Activated T-helper 2 cell treated with anti-CD3 and anti-CD28 coated beads, Interferon-gamma antibody, Interleukin-2, Interleukin-4, amounts not matched to agents 10 μg/mL and 5 μg/mL and 100 μg/mL, durations not matched to agents 14 hours and 24 hours and 36 hours (primary cell): ENCODE data around the gene SUN1. TPM values are rescaled to one million over a fixed set of nuclear protein-coding genes. Genes with fewer than 3 reads are reported as not detected.
A peak's percentile ranks its signal among the peaks of the same experiment; 100 is the strongest.

Source experiments
- DNase-seq: peaks from one replicate; pipeline ENCODE4 v3.0.0; 2021; ENCODE audit warnings: low spot score
- H3K27ac Mint-ChIP-seq: one replicate; pipeline ENCODE4 v1.8.0; 2021; ENCODE audit warnings: mixed read lengths
- H3K27me3 Mint-ChIP-seq: one replicate; pipeline ENCODE4 v1.8.0; 2021; ENCODE audit warnings: low read depth, mixed read lengths
- H3K36me3 Mint-ChIP-seq: one replicate; pipeline ENCODE4 v1.8.0; 2021; ENCODE audit warnings: low read depth, mixed read lengths
- H3K4me1 Mint-ChIP-seq: one replicate; pipeline ENCODE4 v1.8.0; 2021; ENCODE audit warnings: low read depth, mixed read lengths
- H3K4me3 Mint-ChIP-seq: one replicate; pipeline ENCODE4 v1.8.0; 2021; ENCODE audit warnings: low read depth, mild to moderate bottlenecking, moderate library complexity, mixed read lengths
- H3K9me3 Mint-ChIP-seq: one replicate; pipeline ENCODE4 v1.8.0; 2021; ENCODE audit warnings: mixed read lengths
- intact Hi-C: fragments of 100-400 bp; cut with micrococcal nuclease; formaldehyde crosslinking; loops from one replicate; pipeline ENCODE4 v1.15.1; 2023
- total RNA-seq: library from RNA; stranded (reverse); gene quantifications from 2 replicates; pipeline ENCODE4 v1.2.3, GENCODE V29; 2022

SUN1 gene
- total RNA-seq, 1 donor from 2014 or later: 87.7 TPM

DNA sequence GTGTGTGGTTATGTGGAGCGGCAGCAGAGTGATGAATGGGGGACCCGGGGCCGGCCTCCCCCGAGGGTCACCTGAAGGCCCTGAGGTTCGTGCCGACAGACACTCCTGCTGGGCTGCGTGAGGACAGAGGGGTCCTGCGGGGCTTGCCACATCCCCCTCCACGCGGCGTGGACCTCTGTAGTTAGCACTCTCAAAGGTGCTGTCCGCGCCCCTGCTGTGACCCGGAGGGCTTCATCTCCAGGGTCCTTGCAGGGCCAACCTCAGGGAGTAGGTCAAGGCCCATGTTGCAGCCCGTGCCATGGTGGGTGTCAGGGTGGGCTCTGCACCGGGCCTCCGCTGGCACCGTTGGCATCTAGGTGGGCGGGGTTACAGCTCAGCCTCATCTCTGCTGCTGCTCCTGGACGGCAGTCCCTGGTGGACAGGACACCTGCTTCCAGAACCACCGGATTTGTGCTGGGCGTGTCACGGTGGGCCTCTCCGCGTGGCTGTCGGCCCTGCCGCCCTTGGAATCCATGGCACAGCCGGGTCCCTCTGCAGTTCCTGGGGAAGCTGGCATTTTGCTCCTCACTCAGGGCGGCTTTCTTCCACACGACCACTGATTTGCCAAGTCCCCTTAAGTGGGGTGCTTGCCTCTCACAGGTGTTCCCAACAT lies 24.3 kb downstream of the SUN1 start:
- H3K4me1 Mint-ChIP-seq: no peaks in the 10 kb centered on the region
- no peak overlapping the region for H3K27ac Mint-ChIP-seq
- no peak overlapping the region for H3K4me3 Mint-ChIP-seq
- intact Hi-C loops: no loop called here
- no peak for DNase-seq
- no peaks in the 10 kb centered on the region for H3K9me3 Mint-ChIP-seq
- H3K36me3 Mint-ChIP-seq: peaks cover 61% of the 10 kb centered on the region
- no peaks in the 10 kb centered on the region for H3K27me3 Mint-ChIP-seq

- no peak for DNase-seq
- no peaks in the 10 kb centered on the region for H3K4me1 Mint-ChIP-seq
- peaks cover 69% of the 10 kb centered on the region for H3K36me3 Mint-ChIP-seq
- no peak overlapping the region for H3K27ac Mint-ChIP-seq
- no peaks in the 10 kb centered on the region for H3K27me3 Mint-ChIP-seq
- H3K4me3 Mint-ChIP-seq: no peak overlapping the region
- intact Hi-C loops: no loop called here
- no peaks in the 10 kb centered on the region for H3K9me3 Mint-ChIP-seq
These were observed 25.4 kb downstream of the SUN1 start for GRCh38 chr7:857661-858060.

DNA sequence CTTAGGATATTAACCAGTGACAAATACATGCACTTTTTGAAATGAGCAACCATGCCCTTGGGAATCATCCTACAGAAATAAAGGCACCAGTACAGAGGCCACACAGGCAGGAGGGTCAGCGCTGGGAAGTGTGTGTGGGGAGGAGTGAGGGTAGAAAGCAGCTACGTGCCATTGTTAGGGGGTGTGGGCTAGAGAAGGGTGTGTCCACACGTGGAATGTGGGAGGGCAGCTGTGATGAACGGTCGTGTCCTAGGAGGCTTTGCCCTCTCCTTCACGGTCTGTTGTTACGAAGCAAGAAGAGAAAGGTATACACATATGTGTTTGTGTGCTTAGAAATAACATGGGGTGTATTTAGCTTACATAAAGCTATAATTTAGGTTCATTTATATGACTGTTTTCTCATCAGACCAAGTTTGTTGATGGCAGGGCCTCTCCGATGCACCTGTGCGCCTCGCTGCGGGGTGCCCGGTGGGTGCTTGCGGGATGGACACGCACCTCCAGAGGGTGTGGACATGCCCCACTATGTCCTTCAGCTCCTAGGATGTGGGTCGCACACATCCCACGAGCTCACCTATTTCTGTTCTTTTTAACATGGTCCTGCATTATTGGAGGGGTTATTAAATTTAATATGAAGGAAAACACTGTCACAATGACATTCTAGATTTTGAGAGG lies 27.2 kb downstream of the SUN1 start:
- Mint-ChIP-seq H3K36me3 (peaks cover 64% of the 10 kb centered on the region), H3K9me3 (no peaks in the 10 kb centered on the region), H3K27me3 (no peaks in the 10 kb centered on the region), H3K27ac (no peak overlapping the region), H3K4me3 (no peak overlapping the region), H3K4me1 (no peaks in the 10 kb centered on the region)
- intact Hi-C loops: no loop called here
- no peak for DNase-seq

DNA sequence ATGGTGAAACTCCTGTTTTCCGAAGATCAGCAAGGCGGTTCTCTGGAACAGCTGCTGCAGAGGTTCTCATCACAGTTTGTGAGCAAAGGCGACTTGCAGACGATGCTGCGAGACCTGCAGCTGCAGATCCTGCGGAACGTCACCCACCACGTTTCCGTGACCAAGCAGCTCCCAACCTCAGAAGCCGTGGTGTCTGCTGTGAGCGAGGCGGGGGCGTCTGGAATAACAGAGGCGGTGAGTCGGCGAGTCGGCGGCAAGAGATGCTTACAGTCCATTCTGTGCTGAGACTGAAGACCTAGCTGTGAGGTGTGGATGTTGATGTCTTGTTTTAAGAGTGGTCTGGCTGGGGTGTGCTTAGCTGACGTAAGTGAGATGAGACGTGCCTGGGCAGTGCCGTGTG lies 27.9 kb downstream of the SUN1 start:
- Mint-ChIP-seq H3K36me3 (peaks cover 64% of the 10 kb centered on the region), H3K4me1 (no peaks in the 10 kb centered on the region), H3K27ac (no peak overlapping the region), H3K4me3 (no peak overlapping the region), H3K27me3 (no peaks in the 10 kb centered on the region), H3K9me3 (no peaks in the 10 kb centered on the region)
- intact Hi-C loops: no loop called here
- no peak for DNase-seq

DNA sequence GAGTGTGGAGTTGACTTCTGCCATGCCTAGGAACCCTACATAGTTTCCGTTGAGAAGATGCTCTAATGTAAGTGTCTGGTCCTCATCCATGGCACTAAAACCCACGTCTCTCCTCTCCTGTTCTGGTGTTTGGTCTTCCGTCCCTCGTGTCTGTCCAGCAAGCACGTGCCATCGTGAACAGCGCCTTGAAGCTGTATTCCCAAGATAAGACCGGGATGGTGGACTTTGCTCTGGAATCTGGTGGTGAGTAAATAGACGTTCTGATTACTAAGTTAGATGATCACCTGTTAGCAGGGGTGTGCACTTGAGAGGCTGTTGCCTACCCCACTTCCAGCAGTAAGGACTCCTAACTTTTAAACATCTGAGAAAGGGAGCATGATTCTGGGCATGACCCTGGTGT lies 28.9 kb downstream of the SUN1 start:
- H3K4me3 Mint-ChIP-seq: no peak overlapping the region
- peaks cover 65% of the 10 kb centered on the region for H3K36me3 Mint-ChIP-seq
- no peak for DNase-seq
- intact Hi-C loops: no loop called here
- H3K27me3 Mint-ChIP-seq: no peaks in the 10 kb centered on the region
- H3K9me3 Mint-ChIP-seq: no peaks in the 10 kb centered on the region
- no peak overlapping the region for H3K27ac Mint-ChIP-seq
- H3K4me1 Mint-ChIP-seq: no peaks in the 10 kb centered on the region

GRCh38 chr7:862157-862556 lies 29.9 kb downstream of the SUN1 start:
- no peaks in the 10 kb centered on the region for H3K27me3 Mint-ChIP-seq
- H3K9me3 Mint-ChIP-seq: no peaks in the 10 kb centered on the region
- DNase-seq: no peak
- no peak overlapping the region for H3K4me3 Mint-ChIP-seq
- peaks cover 65% of the 10 kb centered on the region for H3K36me3 Mint-ChIP-seq
- intact Hi-C loops: no loop called here
- no peaks in the 10 kb centered on the region for H3K4me1 Mint-ChIP-seq
- no peak overlapping the region for H3K27ac Mint-ChIP-seq

- Mint-ChIP-seq H3K4me1 (no peaks in the 10 kb centered on the region), H3K36me3 (peaks cover 63% of the 10 kb centered on the region), H3K27ac (no peak overlapping the region), H3K27me3 (no peaks in the 10 kb centered on the region), H3K4me3 (no peak overlapping the region), H3K9me3 (no peaks in the 10 kb centered on the region)
- no peak for DNase-seq
- intact Hi-C loops: no loop called here
These were observed 30.8 kb downstream of the SUN1 start for GRCh38 chr7:863106-863505.

DNA sequence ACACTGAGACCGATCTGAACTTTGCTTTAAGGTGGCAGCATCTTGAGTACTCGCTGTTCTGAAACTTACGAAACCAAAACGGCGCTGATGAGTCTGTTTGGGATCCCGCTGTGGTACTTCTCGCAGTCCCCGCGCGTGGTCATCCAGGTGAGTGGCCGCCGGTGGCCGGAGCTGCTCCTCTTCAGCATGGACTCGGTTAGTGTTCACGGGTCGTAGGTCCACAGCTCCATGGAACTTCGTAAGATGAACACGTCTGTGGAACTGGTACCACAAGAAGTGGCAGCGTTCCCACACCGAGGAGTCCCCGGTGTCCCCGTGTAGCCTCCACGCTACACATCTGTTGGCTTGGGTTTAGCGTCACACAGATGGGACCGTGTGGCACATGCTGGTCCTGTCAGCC lies 33.6 kb downstream of the SUN1 start:
- Mint-ChIP-seq H3K27me3 (no peaks in the 10 kb centered on the region), H3K27ac (no peak overlapping the region), H3K4me1 (no peaks in the 10 kb centered on the region), H3K9me3 (no peaks in the 10 kb centered on the region), H3K4me3 (no peak overlapping the region), H3K36me3 (peaks cover 53% of the 10 kb centered on the region)
- no peak for DNase-seq
- intact Hi-C loops: no loop called here

GRCh38 chr7:867001-867405 lies 34.7 kb downstream of the SUN1 start:
- H3K36me3 Mint-ChIP-seq: peaks cover 47% of the 10 kb centered on the region
- H3K4me3 Mint-ChIP-seq: no peak overlapping the region
- H3K27ac Mint-ChIP-seq: no peak overlapping the region
- intact Hi-C loops: no loop called here
- DNase-seq: no peak
- H3K27me3 Mint-ChIP-seq: no peaks in the 10 kb centered on the region
- H3K9me3 Mint-ChIP-seq: no peaks in the 10 kb centered on the region
- no peaks in the 10 kb centered on the region for H3K4me1 Mint-ChIP-seq

DNA sequence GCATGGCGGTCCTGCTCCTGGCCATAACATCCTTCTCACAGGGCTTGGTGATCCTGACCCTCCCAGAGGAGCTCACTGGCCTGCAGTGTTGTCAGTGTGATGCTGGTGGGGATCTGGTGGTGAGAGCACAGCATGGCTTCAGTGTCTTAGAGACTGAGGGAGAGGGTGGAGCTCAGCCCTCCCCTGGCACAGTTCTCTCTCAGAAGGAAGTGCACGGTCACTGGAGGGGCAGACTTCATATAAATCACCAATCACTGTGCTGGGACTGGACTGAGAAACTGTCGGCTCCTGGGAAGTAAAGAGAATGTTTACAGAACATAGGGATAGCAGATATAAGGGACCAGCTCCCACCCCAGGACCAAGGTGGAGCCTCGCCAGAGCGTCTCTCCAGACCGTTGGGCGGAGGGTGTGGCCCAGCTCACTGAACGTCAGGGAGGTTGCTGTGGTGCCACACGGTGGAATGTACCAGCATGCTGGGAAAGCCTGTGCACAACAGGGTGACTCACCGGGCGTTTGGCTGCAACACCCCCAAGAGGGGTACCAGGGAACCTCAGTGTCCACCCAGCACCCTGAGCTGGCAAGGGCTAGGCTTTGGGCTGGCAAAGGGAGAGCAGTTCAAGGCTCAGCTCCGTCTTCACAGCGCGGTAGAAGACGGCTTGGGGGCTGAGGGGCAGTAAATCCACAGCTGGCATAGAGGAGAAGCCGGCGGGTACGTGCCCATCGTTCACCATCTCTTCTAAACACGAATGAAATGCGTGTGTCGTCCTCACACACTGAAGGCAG lies 35.3 kb downstream of the SUN1 start:
- Mint-ChIP-seq H3K4me1 (no peaks in the 10 kb centered on the region), H3K36me3 (peaks cover 47% of the 10 kb centered on the region), H3K4me3 (no peak overlapping the region), H3K27me3 (no peaks in the 10 kb centered on the region), H3K9me3 (no peaks in the 10 kb centered on the region), H3K27ac (no peak overlapping the region)
- no peak for DNase-seq
- intact Hi-C loops: no loop called here

- Mint-ChIP-seq H3K36me3 (peaks cover 48% of the 10 kb centered on the region), H3K9me3 (no peaks in the 10 kb centered on the region), H3K4me1 (peaks cover under 1% of the 10 kb centered on the region), H3K27ac (no peak overlapping the region), H3K27me3 (no peaks in the 10 kb centered on the region), H3K4me3 (no peak overlapping the region)
- intact Hi-C loops: no loop called here
- no peak for DNase-seq
These were observed 35.9 kb downstream of the SUN1 start for GRCh38 chr7:868189-868486.

DNA sequence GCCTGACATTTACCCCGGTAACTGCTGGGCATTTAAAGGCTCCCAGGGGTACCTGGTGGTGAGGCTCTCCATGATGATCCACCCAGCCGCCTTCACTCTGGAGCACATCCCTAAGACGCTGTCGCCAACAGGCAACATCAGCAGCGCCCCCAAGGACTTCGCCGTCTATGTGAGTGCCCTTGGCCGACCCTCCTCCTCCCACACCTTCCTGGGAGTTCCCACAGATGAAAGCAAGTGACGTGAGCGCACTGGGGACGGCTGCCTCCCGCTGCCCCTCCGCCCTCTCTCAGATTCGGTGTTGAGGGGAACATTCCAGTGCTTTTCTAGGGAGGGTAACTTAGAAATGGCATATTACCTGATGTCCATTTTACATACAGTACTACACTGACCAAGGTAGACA lies 37.1 kb downstream of the SUN1 start:
- no peaks in the 10 kb centered on the region for H3K9me3 Mint-ChIP-seq
- intact Hi-C loops: no loop called here
- H3K4me3 Mint-ChIP-seq: no peak overlapping the region
- H3K27ac Mint-ChIP-seq: no peak overlapping the region
- no peak for DNase-seq
- no peaks in the 10 kb centered on the region for H3K27me3 Mint-ChIP-seq
- peaks cover 11% of the 10 kb centered on the region for H3K4me1 Mint-ChIP-seq
- H3K36me3 Mint-ChIP-seq: peaks cover 49% of the 10 kb centered on the region

DNA sequence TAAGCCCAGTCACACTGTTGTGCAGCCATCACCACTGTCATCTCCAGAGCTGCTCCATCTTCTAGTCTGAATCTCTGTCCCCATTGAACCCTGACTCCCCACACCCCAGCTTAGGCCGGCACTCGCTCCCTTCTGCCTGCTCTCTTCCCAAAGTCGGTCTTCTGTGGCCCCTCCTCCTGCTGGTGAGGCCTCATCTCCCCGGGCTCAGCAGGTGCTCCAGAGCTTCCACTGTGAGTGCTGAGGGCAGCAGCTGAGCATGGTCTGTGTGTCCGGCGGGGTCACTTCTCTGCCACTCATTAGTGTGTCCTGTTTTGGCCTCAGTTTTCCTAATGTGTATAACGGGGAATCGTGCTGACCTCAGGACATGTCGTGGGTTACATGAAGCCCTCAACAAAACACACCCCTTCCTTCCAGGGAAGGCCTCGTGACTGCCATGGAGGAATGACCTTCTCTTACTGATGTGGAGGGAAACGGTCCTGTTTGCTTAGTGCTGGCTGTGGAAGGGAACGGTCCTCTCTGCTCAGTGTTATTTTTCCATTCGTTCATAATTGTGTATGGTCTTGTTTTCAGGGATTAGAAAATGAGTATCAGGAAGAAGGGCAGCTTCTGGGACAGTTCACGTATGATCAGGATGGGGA lies 39.7 kb downstream of the SUN1 start:
- Mint-ChIP-seq H3K27me3 (no peaks in the 10 kb centered on the region), H3K4me1 (peaks cover 12% of the 10 kb centered on the region), H3K27ac (peak overlapping the region; percentile 30), H3K36me3 (peaks cover 37% of the 10 kb centered on the region), H3K4me3 (no peak overlapping the region), H3K9me3 (no peaks in the 10 kb centered on the region)
- intact Hi-C loops: loop anchor here (2.0 to 5.0 kb wide), 2 partner anchors 40 to 549 kb away; partner anchors contain the start of gene SUN1
- no peak for DNase-seq
